Stimulated activated naive B cell treated with anti-CD40 and anti-IgM and Interleukin-4, amounts not matched to agents 10 μg/mL and 1 μg/mL and 100 μg/mL, for 72 hours (primary cell): ENCODE results near the gene GYPC.
A peak's percentile ranks its signal among the peaks of the same experiment; 100 is the strongest.
"Not testable (repeated sequence)": the region's sequence is repeated elsewhere in the genome, so short reads cannot be mapped to it uniquely, and the experiment has no call there.

Experiments used
- ATAC-seq, 2 donors: fragments of 150-1000 bp; cut with Tn5 transposase; replicated peaks; 2 replicates each; pipeline ENCODE4 v1.10.0; 2021; ENCODE audit warnings: moderate library complexity in 1 of 2
- DNase-seq: peaks from one replicate; pipeline ENCODE4 v3.0.0; 2021
- H3K27ac Mint-ChIP-seq: one replicate; pipeline ENCODE4 v1.8.0; 2022; ENCODE audit warnings: mild to moderate bottlenecking, mixed read lengths
- H3K27me3 Mint-ChIP-seq, 2 donors: one replicate each; pipeline ENCODE4 v1.8.0; 2022; ENCODE audit warnings: mixed read lengths in 2 of 2
- H3K36me3 Mint-ChIP-seq, 2 donors: one replicate each; pipeline ENCODE4 v1.8.0; 2022; ENCODE audit warnings: mixed read lengths in 2 of 2, mild to moderate bottlenecking in 1 of 2
- H3K4me1 Mint-ChIP-seq, 2 donors: one replicate each; pipeline ENCODE4 v1.8.0; 2022; ENCODE audit warnings: mixed read lengths in 2 of 2, mild to moderate bottlenecking in 1 of 2
- H3K4me3 Mint-ChIP-seq, 2 donors: one replicate each; pipeline ENCODE4 v1.8.0; 2022; ENCODE audit warnings: mild to moderate bottlenecking in 2 of 2, mixed read lengths in 2 of 2, moderate library complexity in 1 of 2
- H3K9me3 Mint-ChIP-seq, 2 donors: one replicate each; pipeline ENCODE4 v1.8.0; 2022; ENCODE audit warnings: mixed read lengths in 2 of 2, mild to moderate bottlenecking in 1 of 2

GYPC gene

DNA sequence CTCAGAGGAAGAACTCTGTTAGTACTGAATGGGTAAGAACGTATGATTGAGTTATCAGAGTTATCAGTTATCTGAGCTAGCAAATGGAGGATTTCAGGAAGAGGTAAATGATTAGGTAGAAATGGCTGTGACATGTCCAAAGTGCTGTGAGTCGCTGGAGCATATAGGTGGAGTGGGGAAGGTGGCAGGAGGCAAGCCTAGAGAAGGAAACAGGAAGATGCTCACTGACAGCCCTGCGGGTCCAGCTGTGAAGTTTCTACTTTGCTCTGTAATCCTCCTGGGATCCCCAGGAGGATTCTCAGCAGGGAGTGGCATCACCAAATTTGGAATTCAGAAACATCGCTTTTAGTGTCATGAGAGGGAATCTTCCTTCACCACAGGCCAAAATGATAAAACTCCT is 52.0 kb downstream of the GYPC start:
- Mint-ChIP-seq H3K27me3 (no peaks in the 10 kb centered on the region), H3K9me3 (peaks cover 0 to 4% of the 10 kb centered on the region in 2 donors), H3K27ac (no peak overlapping the region), H3K4me3 (no peak overlapping the region), H3K36me3 (peaks cover 0 to 4% of the 10 kb centered on the region in 2 donors), H3K4me1 (peaks cover 0 to 2% of the 10 kb centered on the region in 2 donors)
- ATAC-seq (no peak), DNase-seq (no peak)

DNA sequence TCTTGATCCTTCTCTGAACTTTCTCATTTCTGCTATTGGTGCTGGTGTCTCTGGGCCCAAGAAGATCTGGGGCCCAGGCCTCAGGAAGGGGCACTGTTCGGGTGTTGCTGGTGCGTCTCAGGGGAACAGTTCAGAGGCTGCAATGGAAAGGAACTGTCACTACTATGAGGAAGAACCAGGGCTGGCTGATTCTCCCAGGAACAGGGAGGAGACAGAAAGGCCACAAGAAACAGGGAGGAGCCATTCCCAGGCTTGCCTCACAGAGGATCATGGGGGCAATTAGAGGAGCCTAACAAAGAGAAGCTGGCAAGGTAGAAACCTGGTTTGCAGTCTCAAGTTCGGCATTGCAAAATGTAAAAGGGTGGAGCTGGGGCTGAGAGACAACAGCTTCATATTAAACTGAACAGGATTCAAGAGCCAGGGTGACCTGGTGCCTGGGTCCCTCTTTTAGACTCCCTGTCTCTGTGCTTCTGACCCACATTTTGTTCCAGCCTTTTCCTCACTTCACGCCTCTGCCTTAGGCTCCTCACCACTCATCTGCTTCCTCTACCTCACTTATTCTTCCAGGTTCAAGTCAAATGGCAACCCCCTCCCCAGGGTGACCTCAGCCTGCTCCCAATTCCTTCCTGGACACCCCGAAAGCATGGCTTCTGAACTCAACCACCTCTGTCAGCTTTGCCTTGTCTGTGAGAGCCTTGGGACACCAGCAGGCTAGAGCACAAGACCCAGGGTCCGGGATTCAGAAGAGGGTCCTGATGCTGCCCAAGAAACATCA is 58.4 kb downstream of the GYPC start:
- Mint-ChIP-seq H3K36me3 (peaks cover 0 to 4% of the 10 kb centered on the region in 2 donors), H3K27me3 (no peaks in the 10 kb centered on the region), H3K9me3 (peaks cover 0 to 4% of the 10 kb centered on the region in 2 donors), H3K4me3 (no peak overlapping the region), H3K4me1 (peaks cover 4 to 5% of the 10 kb centered on the region in 2 donors), H3K27ac (no peak overlapping the region)
- no peak for ATAC-seq
- no peak for DNase-seq

DNA sequence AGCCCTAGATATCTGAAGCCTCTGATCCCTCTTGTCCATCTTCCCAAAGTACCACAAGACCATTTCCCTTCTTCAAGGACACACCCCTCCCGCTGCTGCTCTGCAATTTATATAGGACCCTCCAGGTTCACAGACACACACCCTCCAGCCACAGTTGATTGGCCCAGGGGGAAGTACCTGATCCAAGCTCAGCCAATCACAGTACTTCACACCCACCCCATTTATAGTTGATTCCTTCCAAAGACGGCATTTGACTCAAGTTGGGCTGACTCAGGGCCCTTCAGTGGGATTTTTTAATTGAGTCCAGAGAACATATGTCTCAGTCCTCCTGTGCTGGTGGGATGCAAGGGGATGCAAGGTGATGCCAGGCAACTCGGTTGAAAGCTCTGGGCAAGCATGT is 59.2 kb downstream of the GYPC start:
- Mint-ChIP-seq H3K4me1 (peaks cover 8 to 12% of the 10 kb centered on the region in 2 donors), H3K36me3 (peaks cover 0 to under 1% of the 10 kb centered on the region in 2 donors), H3K27ac (no peak overlapping the region), H3K9me3 (peaks cover 0 to 2% of the 10 kb centered on the region in 2 donors), H3K4me3 (no peak overlapping the region), H3K27me3 (no peaks in the 10 kb centered on the region)
- DNase-seq, result no peak
- no peak for ATAC-seq

DNA sequence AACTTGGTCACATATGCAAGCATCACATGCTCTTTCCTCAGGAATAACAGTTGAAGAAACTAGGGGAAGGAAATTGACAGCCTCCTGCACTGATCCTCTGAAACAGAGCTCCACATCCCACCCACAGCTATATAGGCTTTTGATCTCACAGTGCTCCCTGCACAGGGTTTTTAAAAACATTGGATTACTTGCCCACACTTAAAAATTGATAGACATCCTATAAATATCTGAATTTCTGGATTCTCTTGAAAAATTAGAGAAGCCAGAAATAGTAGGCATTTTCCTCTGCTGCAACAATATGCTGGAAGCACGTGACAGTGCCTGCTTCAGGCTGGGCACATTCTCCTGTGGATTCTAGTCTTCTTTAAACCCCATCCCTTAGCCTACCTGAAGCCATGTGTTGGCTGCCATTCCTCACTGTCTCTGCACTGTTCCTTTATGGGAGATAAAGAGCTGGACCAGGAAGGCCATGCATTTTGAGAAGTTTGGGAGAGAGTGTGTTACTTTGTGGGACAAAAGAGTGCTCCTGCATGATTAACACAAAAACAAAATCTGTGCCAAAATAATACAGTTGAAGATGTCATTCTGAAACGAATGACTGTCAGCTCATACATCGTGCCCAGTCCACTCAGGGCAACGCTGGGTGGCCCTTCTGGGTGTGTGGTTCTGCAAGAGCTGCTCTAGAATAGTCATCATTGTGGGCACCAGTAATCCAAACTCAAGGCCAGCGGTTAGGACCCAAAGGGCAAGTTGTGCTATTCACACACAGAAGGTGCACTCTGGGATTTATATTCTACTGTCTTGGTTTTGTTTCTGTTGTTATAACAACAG is 59.8 kb downstream of the GYPC start:
- Mint-ChIP-seq H3K4me1 (peaks cover 7 to 12% of the 10 kb centered on the region in 2 donors), H3K36me3 (no peaks in the 10 kb centered on the region), H3K27ac (no peak overlapping the region), H3K9me3 (no peaks in the 10 kb centered on the region), H3K27me3 (no peaks in the 10 kb centered on the region), H3K4me3 (no peak overlapping the region)
- DNase-seq (no peak), ATAC-seq (no peak)

DNA sequence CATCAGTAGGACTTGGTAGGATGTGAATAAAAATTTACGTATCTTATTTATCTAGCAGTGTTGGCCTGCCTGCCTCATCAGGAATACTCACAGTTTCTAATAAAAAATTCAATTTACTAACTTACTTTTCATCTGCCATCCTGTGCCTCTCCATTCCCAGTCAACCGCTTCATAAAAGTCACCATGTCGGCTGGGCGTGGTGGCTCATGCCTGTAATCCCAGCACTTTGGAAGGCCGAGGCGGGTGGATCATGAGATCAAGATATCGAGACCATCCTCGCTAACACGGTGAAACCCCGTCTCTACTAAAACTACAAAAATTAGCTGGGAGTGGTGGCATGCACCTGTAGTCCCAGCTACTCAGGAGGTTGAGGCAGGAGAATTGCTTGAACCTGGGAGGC is 61.3 kb downstream of the GYPC start:
- H3K27ac Mint-ChIP-seq, DNase-seq: not testable (repeated sequence)

DNA sequence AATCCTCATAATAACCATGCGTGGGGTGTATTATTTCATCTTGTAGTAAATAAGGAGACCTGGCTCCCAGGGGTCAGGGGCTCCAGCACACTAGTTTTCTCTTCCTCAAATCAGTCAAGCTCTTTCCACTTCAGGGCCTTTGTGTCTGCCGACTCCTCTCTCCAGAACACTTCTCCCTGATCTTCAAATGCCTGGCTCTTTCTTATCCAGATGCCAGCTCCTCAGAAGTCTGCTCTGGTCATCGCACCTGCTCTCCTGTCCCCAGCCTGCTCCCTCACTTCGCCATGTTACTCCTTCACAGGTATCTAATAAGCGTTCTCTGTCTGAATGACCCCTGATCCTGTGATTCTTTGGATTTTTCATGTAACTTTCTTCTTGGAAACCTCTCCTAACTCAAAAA is 62.0 kb downstream of the GYPC start:
- Mint-ChIP-seq H3K4me1 (peaks cover 7 to 12% of the 10 kb centered on the region in 2 donors), H3K9me3 (peaks cover 0 to 1% of the 10 kb centered on the region in 2 donors), H3K27me3 (peaks cover 3 to 6% of the 10 kb centered on the region in 2 donors), H3K4me3 (no peak overlapping the region), H3K36me3 (no peaks in the 10 kb centered on the region), H3K27ac (no peak overlapping the region)
- DNase-seq (no peak), ATAC-seq (no peak)

More for the DNA sequence above, 61.3 kb downstream of the GYPC start:
- H3K27me3 Mint-ChIP-seq, H3K9me3 Mint-ChIP-seq, H3K36me3 Mint-ChIP-seq, ATAC-seq, H3K4me3 Mint-ChIP-seq: not testable (repeated sequence)
- peaks cover 7 to 12% of the 10 kb centered on the region in 2 donors for H3K4me1 Mint-ChIP-seq

DNA sequence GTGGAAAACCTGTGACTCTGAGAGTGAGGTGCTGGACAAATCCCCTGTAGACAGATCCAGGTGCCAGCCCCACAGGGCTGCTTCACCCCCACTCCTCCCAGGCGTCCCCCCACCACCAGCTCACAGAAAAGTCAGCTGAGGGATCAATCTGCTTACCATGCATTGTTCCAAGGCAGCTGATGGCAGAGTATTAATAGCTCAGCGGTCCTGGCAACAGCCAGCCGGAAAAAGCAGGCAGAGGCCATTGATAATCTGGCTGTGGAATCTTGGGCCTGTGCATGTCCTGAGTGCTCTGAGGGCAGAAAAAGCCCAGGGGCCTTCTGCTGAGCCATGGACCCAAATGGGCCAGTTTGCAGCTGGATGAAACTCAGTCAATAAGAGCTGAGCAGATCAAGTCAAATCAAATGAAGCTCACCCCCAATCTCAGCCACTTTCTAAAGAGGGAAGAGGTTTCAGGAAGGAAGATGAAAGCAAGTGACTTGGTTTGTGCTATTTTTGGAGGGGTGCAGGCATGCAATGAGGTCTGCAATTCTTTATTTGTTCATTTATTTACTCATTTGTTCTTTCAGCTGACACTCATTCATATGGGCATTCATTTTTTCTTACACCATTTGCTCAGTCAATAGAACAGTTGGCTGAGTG is 63.4 kb downstream of the GYPC start:
- DNase-seq, result no peak
- Mint-ChIP-seq H3K4me1 (peaks cover 4 to 12% of the 10 kb centered on the region in 2 donors), H3K27ac (no peak overlapping the region), H3K9me3 (peaks cover 3 to 8% of the 10 kb centered on the region in 2 donors), H3K4me3 (no peak overlapping the region), H3K36me3 (peaks cover 0 to 2% of the 10 kb centered on the region in 2 donors), H3K27me3 (peaks cover 11 to 12% of the 10 kb centered on the region in 2 donors)
- no peak for ATAC-seq

DNA sequence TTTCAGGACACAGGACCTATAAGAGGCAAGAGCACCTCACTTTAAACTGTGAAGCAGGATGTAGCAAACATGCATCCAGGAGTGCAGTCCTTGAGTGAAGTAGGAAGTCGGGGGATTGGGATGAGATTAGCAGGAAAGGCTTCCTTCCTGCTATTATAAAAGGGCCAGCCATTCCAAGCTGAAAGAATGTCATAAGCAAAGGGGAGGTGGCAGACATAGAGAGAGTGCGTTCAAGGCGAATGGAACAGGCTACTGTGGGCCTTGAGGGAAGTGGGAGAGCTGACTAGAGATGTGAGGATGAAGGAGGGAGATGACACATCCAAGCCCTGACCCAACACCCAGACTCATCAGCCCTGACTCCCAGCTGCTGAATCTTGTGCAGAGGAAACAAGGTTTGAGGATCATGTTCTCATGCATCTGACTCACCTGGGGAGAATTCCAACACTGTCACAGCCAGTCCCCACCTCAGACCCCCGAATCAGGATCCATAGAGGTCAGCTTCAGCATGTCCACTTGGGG is 63.9 kb downstream of the GYPC start:
- no peak overlapping the region for H3K4me3 Mint-ChIP-seq
- H3K27me3 Mint-ChIP-seq, result peaks cover 11 to 12% of the 10 kb centered on the region in 2 donors
- DNase-seq (no peak), ATAC-seq (no peak)
- peaks cover 4 to 9% of the 10 kb centered on the region in 2 donors for H3K9me3 Mint-ChIP-seq
- no peak overlapping the region for H3K27ac Mint-ChIP-seq
- peaks cover 0 to 2% of the 10 kb centered on the region in 2 donors for H3K36me3 Mint-ChIP-seq
- H3K4me1 Mint-ChIP-seq, result peaks cover 4 to 12% of the 10 kb centered on the region in 2 donors

DNA sequence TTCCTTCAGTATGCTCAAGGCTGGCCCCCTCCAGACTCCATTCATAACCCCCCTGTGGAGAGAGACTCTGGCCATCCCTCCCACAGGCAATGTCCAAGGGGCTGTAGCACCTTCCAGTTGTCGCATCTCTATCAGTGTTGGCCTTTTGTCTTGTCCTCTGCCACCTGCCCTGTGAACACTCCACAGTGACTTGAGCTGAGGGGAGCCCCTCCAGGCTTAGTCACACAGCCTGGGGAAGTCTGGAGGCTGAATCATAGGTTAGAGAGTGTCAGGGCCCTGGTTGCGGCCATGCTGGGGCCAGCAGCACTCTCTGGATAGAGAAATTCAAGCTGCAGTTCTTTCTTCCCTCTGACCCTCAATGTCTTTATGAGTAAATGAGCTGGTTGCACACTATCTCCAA is 64.7 kb downstream of the GYPC start:
- DNase-seq (no peak), ATAC-seq (peak in 1 of 2 donors; percentile 74)
- H3K4me3 Mint-ChIP-seq, result no peak overlapping the region
- peaks cover 4 to 12% of the 10 kb centered on the region in 2 donors for H3K4me1 Mint-ChIP-seq
- H3K27me3 Mint-ChIP-seq, result peaks cover 11 to 12% of the 10 kb centered on the region in 2 donors
- no peak overlapping the region for H3K27ac Mint-ChIP-seq
- H3K9me3 Mint-ChIP-seq, result peaks cover 8 to 15% of the 10 kb centered on the region in 2 donors
- H3K36me3 Mint-ChIP-seq, result peaks cover 2 to 5% of the 10 kb centered on the region in 2 donors

DNA sequence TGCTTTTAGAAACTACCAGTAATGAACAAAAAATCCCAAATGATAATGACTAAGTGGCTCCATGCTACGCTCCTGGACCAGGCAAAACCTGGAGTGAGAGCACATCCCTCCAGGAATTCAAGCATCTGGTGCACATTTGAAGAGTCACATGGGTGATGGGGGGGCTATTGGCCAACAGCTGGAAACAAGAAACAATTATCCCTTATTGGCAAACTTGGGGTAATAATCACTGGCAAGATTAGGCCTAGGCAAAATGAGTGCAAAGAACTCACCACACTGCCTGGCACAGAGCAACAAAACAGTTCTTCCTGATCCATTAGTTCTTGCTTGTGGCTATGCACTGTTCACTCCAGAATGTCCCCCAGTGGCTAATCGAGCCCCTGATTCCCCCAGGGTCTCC is 66.1 kb downstream of the GYPC start:
- ATAC-seq (no peak), DNase-seq (no peak)
- Mint-ChIP-seq H3K9me3 (peaks cover 10 to 15% of the 10 kb centered on the region in 2 donors), H3K4me1 (peaks cover 4 to 12% of the 10 kb centered on the region in 2 donors), H3K27ac (no peak overlapping the region), H3K4me3 (no peak overlapping the region), H3K27me3 (peaks cover 11 to 12% of the 10 kb centered on the region in 2 donors), H3K36me3 (peaks cover 2 to 5% of the 10 kb centered on the region in 2 donors)

DNA sequence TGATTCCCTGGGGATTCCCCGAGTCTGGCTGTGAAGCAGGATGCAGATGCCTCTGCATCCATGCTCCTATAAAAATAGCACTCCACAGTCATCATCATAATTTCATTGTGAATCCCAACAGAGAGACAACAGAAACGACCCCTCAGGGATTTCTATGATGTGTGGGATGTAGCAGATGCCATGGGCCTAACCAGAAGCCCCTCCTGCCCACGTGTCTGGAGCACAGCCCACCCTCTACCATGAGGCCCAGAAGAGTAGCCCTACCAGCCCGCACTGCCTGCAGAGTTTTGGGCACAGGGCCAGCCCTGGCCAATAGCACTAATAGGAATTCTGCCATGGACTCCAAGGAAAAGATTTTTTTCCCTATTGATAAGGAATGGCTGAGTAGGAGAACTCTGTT is 66.6 kb downstream of the GYPC start:
- H3K9me3 Mint-ChIP-seq, result peaks cover 10 to 15% of the 10 kb centered on the region in 2 donors
- DNase-seq (no peak), ATAC-seq (no peak)
- peaks cover 4 to 12% of the 10 kb centered on the region in 2 donors for H3K4me1 Mint-ChIP-seq
- no peak overlapping the region for H3K27ac Mint-ChIP-seq
- H3K36me3 Mint-ChIP-seq, result peaks cover 2 to 5% of the 10 kb centered on the region in 2 donors
- no peak overlapping the region for H3K4me3 Mint-ChIP-seq
- peaks cover 11 to 12% of the 10 kb centered on the region in 2 donors for H3K27me3 Mint-ChIP-seq

DNA sequence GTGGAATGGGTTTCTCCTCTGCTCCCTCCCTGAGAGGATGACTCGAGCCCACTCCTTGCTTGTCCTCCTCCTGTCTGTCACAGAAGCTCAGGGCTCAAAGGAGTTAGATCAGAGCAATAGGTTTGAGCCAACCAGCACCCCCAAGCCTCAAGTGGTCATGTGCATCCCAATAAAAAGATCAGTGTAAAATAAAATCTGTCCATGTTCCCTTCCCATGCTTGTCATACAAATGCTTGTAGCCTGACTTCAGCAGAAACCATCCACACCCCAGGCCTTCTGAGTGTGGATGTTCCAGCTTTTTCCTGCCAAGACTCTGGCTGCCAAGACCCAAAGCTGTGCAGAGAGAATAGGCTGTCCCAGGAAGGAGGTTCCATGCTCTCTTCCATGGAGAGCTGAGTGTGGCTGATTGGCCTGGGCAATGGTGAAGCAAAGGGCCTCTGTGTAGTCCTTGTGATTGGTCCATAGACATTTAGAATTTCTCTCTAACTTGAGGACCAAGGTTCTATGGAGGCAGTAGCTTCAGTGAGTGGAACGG is 67.4 kb downstream of the GYPC start:
- no peak overlapping the region for H3K4me3 Mint-ChIP-seq
- no peak for ATAC-seq
- no peak overlapping the region for H3K27ac Mint-ChIP-seq
- peaks cover 4 to 12% of the 10 kb centered on the region in 2 donors for H3K4me1 Mint-ChIP-seq
- peaks cover 10 to 15% of the 10 kb centered on the region in 2 donors for H3K9me3 Mint-ChIP-seq
- DNase-seq, result no peak
- H3K36me3 Mint-ChIP-seq, result peaks cover 2 to 5% of the 10 kb centered on the region in 2 donors
- peaks cover 11 to 12% of the 10 kb centered on the region in 2 donors for H3K27me3 Mint-ChIP-seq

DNA sequence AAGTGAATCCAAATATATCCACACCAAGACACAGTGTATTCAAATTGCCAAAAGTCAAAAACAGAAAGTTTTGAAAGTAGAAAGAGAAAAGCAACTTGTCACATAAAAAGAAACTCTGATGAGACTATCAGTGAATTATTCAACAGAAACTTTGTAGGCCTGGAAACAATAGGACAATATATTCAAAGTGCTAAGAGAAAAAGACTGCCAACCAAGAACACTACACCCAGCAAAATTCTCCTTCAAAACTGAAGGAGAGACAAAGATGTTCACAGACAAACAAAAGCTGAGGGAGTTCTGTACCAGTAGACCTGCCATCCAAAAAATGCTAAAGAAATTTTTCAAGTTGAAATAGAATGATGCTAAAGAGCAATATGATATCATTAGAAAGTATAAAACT is 69.6 kb downstream of the GYPC start:
- Mint-ChIP-seq H3K4me1 (no peaks in the 10 kb centered on the region), H3K4me3 (no peak overlapping the region), H3K27ac (no peak overlapping the region), H3K36me3 (peaks cover 2 to 5% of the 10 kb centered on the region in 2 donors), H3K27me3 (peaks cover 11 to 12% of the 10 kb centered on the region in 2 donors), H3K9me3 (peaks cover 10 to 15% of the 10 kb centered on the region in 2 donors)
- ATAC-seq (no peak), DNase-seq (no peak)

DNA sequence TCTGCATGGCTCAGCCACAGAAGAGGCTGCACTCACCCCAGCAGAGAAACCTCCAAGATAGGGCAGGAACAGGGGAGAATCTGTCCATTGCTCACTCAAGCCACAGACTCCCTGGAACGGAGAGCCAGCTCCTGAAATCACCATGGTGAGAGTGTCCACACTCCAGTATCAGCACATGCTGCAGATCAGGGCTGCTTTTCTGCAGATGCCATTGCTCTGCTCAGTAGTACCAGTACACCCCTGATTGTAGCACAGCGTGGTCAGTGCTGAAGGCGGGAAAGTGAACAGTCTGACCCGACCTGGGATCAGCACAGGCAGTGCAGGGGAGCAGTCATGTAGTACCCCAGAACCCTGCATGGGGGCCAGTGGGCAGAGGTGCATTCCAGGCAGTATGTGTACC is 73.9 kb downstream of the GYPC start:
- H3K9me3 Mint-ChIP-seq, result peaks cover 6% of the 10 kb centered on the region in 2 donors
- peak in 1 of 2 donors; percentile 31 for ATAC-seq
- no peak for DNase-seq

More for the DNA sequence above, 73.9 kb downstream of the GYPC start:
- H3K27me3 Mint-ChIP-seq, result no peaks in the 10 kb centered on the region
- no peaks in the 10 kb centered on the region for H3K4me1 Mint-ChIP-seq
- no peak overlapping the region for H3K4me3 Mint-ChIP-seq
- H3K36me3 Mint-ChIP-seq, result peaks cover 0 to 5% of the 10 kb centered on the region in 2 donors
- H3K27ac Mint-ChIP-seq, result no peak overlapping the region
